ENCODE measurements around the gene PMM1. TPM values are rescaled to one million over a fixed set of nuclear protein-coding genes. Genes with fewer than 3 reads are reported as not detected.
A peak's percentile ranks its signal among the peaks of the same experiment; 100 is the strongest.

PMM1 gene
- total RNA-seq, 1 donor from 2014 or later = 39.4 TPM

- peaks cover 9% of the 10 kb centered on the region for H3K4me1 ChIP-seq (ENCODE audit: insufficient read depth, low read length)
- H3K27me3 Mint-ChIP-seq (ENCODE audit: low read depth, unreplicated experiment) = no peaks in the 10 kb centered on the region
- DNase-seq (ENCODE audit: low read depth) = no peak
- peaks cover 34% of the 10 kb centered on the region for H3K79me2 ChIP-seq (ENCODE audit: insufficient read depth, low read length)
- no peak overlapping the region for H3K4me3 ChIP-seq (ENCODE audit: insufficient read depth, low read depth, low read length)
- TF ChIP-seq CTCF (IDR thresholded peaks at IDR 0.05; ENCODE audit: insufficient read depth, low read depth, low read length) = no peak
- no peak for TF ChIP-seq EZH2 (IDR thresholded peaks at IDR 0.05; ENCODE audit: insufficient read depth, low read length)
- no peaks in the 10 kb centered on the region for H3K9me3 ChIP-seq (ENCODE audit: insufficient read depth, low read depth, low read length)
- H3K4me2 ChIP-seq (ENCODE audit: low read length) = no peak overlapping the region
- H3K27ac Mint-ChIP-seq (ENCODE audit: unreplicated experiment) = peak overlapping the region; percentile 15
- peaks cover 13% of the 10 kb centered on the region for H3K36me3 Mint-ChIP-seq (ENCODE audit: low read depth, unreplicated experiment)
- FAIRE-seq = no peak
- H3K27ac ChIP-seq (ENCODE audit: low read depth, low read length) = no peak overlapping the region
- peaks cover 4% of the 10 kb centered on the region for H3K4me1 Mint-ChIP-seq (ENCODE audit: low read depth, unreplicated experiment)
- H4K20me1 ChIP-seq (ENCODE audit: insufficient read depth, low read length) = peaks cover 86% of the 10 kb centered on the region
- no peak overlapping the region for H3K9ac ChIP-seq (ENCODE audit: low read length)
- no peak overlapping the region for H2AFZ ChIP-seq (ENCODE audit: low read depth, low read length)
- no peaks in the 10 kb centered on the region for H3K9me3 Mint-ChIP-seq (ENCODE audit: unreplicated experiment)
- peaks cover 19% of the 10 kb centered on the region for H3K36me3 ChIP-seq (ENCODE audit: insufficient read depth, low read length)
- H3K27me3 ChIP-seq (ENCODE audit: insufficient read depth, low read length) = no peaks in the 10 kb centered on the region
- H3K4me3 Mint-ChIP-seq (ENCODE audit: unreplicated experiment) = no peak overlapping the region
Observed at GRCh38 chr22:41528132-41528766, 61.4 kb downstream of the PMM1 start.

Other genes starting within 250 kb of the PMM1 start
- gene TEF, start 207.9 kb downstream of the PMM1 start, total RNA-seq = 5.9 and 6.3 TPM in 2 replicates
- gene TOB2, start 143.0 kb downstream of the PMM1 start, total RNA-seq = 48.1 and 54.6 TPM in 2 replicates
- 25.3 and 30.9 TPM in 2 replicates for gene PHF5A, start 121.1 kb downstream of the PMM1 start, total RNA-seq
- gene ACO2, start 120.7 kb downstream of the PMM1 start, total RNA-seq = 67.2 and 73.7 TPM in 2 replicates
- 44.5 and 50.9 TPM in 2 replicates for gene POLR3H, start 45.4 kb downstream of the PMM1 start, total RNA-seq
- gene CSDC2, start 28.8 kb downstream of the PMM1 start, total RNA-seq = 10.3 and 11.4 TPM in 2 replicates
- gene DESI1, start 31.2 kb upstream of the PMM1 start, total RNA-seq = 48.2 and 48.3 TPM in 2 replicates
- 221 and 232 TPM in 2 replicates for gene XRCC6, start 31.5 kb upstream of the PMM1 start, total RNA-seq
- 163 and 175 TPM in 2 replicates for gene SNU13, start 99.0 kb upstream of the PMM1 start, total RNA-seq
- gene MEI1, start 109.7 kb upstream of the PMM1 start, total RNA-seq = 0.19 and 0.64 TPM in 2 replicates
- 7.7 and 11.3 TPM in 2 replicates for gene CCDC134, start 210.8 kb upstream of the PMM1 start, total RNA-seq
- gene SREBF2, start 243.3 kb upstream of the PMM1 start, total RNA-seq = 72.5 and 83.9 TPM in 2 replicates